H1 (cell line): ENCODE data around the gene SPINK1. TPM values are rescaled to one million over a fixed set of nuclear protein-coding genes. Genes with fewer than 3 reads are reported as not detected.

Source experiments
- CTCF ChIA-PET: fragments of 300-600 bp; sonication (Branson Sonifier 250); formaldehyde crosslinking; loops from one replicate; lab custom pipeline; 2021; ENCODE audit not compliant: partially characterized antibody; lab: Charles Lee
- POLR2A ChIA-PET: fragments of 300-600 bp; sonication (Branson Sonifier 250); formaldehyde crosslinking; loops from one replicate; lab custom pipeline; 2021; ENCODE audit warnings: inconsistent platforms; ENCODE audit not compliant: partially characterized antibody; lab: Charles Lee
- DNase-seq, 2 experiments: peaks; one replicate each; pipeline versions ENCODE4 v3.0.0 to v3.0.0-alpha.2; 2010 to 2022; ENCODE audit warnings: low spot score in 2 of 2, low read depth in 1 of 2, mixed read lengths in 1 of 2
- FAIRE-seq: peaks from 2 replicates; lab custom pipeline; 2011; peaks lifted over from hg19 to GRCh38; lab: Jason Lieb, UNC
- H2AFZ ChIP-seq: 2 replicates; pipeline ENCODE4 v1.8.1; 2012; ENCODE audit warnings: low read length, inconsistent platforms
- H2AK5ac ChIP-seq: 2 replicates; pipeline ENCODE4 v1.6.1; 2013; ENCODE audit warnings: low read depth, low read length
- H2BK120ac ChIP-seq: replicated peaks from 2 replicates; pipeline ENCODE3; 2013; ENCODE audit warnings: low read depth, low read length, inconsistent platforms
- H2BK12ac ChIP-seq: 2 replicates; pipeline ENCODE4 v1.6.1; 2013; ENCODE audit warnings: low read depth, low read length
- H2BK15ac ChIP-seq: 2 replicates; pipeline ENCODE4 v1.6.1; 2013; ENCODE audit warnings: low read length
- H2BK20ac ChIP-seq: 2 replicates; pipeline ENCODE4 v1.6.1; 2013; ENCODE audit warnings: low read length
- H2BK5ac ChIP-seq: 2 replicates; pipeline ENCODE4 v1.6.1; 2013; ENCODE audit warnings: low read depth, low read length
- H3K14ac ChIP-seq: 2 replicates; pipeline ENCODE4 v1.6.1; 2013; ENCODE audit warnings: inconsistent platforms; ENCODE audit not compliant: insufficient read length
- H3K18ac ChIP-seq: 2 replicates; pipeline ENCODE4 v1.6.1; 2013; ENCODE audit warnings: low read length; ENCODE audit errors: extremely low read depth
- H3K23ac ChIP-seq: 2 replicates; pipeline ENCODE4 v1.6.1; 2013; ENCODE audit warnings: inconsistent platforms; ENCODE audit not compliant: insufficient read length
- H3K23me2 ChIP-seq: 2 replicates; pipeline ENCODE4 v1.6.1; 2013; ENCODE audit warnings: low read depth, low read length
- H3K27ac ChIP-seq: 2 replicates; pipeline ENCODE4 v1.6.1; 2011; ENCODE audit warnings: low read depth, low read length, inconsistent platforms
- H3K27me3 ChIP-seq, 4 experiments: replicated peaks in 1 of 4; 1 replicate in 1 of 4; 2 replicates in 3 of 4; pipeline versions ENCODE4 v1.6.1 to v1.8.1; 2011 to 2013; ENCODE audit warnings: low read length in 3 of 4, mild to moderate bottlenecking in 3 of 4, inconsistent platforms in 2 of 4, mixed read lengths in 2 of 4, moderate library complexity in 1 of 4; ENCODE audit not compliant: control insufficient read depth in 3 of 4, insufficient read depth in 3 of 4; ENCODE audit errors: extremely low read depth in 1 of 4
- H3K36me3 ChIP-seq, 4 experiments: 2 replicates each; pipeline versions ENCODE4 v1.6.1 to v1.8.1; 2011 to 2013; ENCODE audit warnings: mild to moderate bottlenecking in 4 of 4, low read length in 3 of 4, moderate library complexity in 2 of 4, control low read depth in 1 of 4, inconsistent platforms in 1 of 4; ENCODE audit not compliant: insufficient read depth in 4 of 4, control insufficient read depth in 2 of 4
- H3K4ac ChIP-seq: replicated peaks from 2 replicates; pipeline ENCODE3; 2013; ENCODE audit warnings: low read length, low read depth, mixed read lengths, inconsistent platforms; ENCODE audit not compliant: insufficient read length
- H3K4me1 ChIP-seq, 4 experiments: replicated peaks in 1 of 4; 1 replicate in 1 of 4; 2 replicates in 3 of 4; pipeline versions ENCODE4 v1.6.1 to v1.8.1; 2011 to 2013; ENCODE audit warnings: low read length in 3 of 4, inconsistent platforms in 2 of 4, mixed read lengths in 1 of 4; ENCODE audit not compliant: insufficient read depth in 4 of 4, control insufficient read depth in 3 of 4
- H3K4me2 ChIP-seq, 2 experiments: 2 replicates each; pipeline versions ENCODE4 v1.6.1 to v1.8.1; 2011 to 2013; ENCODE audit warnings: low read depth in 2 of 2, low read length in 2 of 2, control low read depth in 1 of 2, inconsistent platforms in 1 of 2, mild to moderate bottlenecking in 1 of 2; ENCODE audit not compliant: insufficient read depth in 1 of 2
- H3K4me3 ChIP-seq, 4 experiments: fragments of 200-600, 300-600 bp in 1 of 4; sonication (generic), shearing (Covaris generic), sonication (Bioruptor Twin) in 1 of 4; 2 replicates each; pipeline versions ENCODE4 v1.5.1 to v1.8.1; 2011 to 2016; ENCODE audit warnings: low read length in 4 of 4, low read depth in 3 of 4, control low read depth in 2 of 4, inconsistent platforms in 2 of 4, mild to moderate bottlenecking in 2 of 4, mixed read lengths in 1 of 4, moderate library complexity in 1 of 4; ENCODE audit not compliant: insufficient read depth in 2 of 4; ENCODE audit errors: extremely low read depth in 1 of 4
- H3K56ac ChIP-seq: replicated peaks from 2 replicates; pipeline ENCODE3; 2013; ENCODE audit warnings: low read depth, mild to moderate bottlenecking, mixed read lengths, low read length, inconsistent platforms; ENCODE audit not compliant: insufficient read length
- H3K79me1 ChIP-seq: 2 replicates; pipeline ENCODE4 v1.6.1; 2013; ENCODE audit warnings: low read depth, low read length, control low read depth
- H3K79me2 ChIP-seq, 2 experiments: 2 replicates each; pipeline versions ENCODE4 v1.6.1 to v1.8.1; 2012 to 2013; ENCODE audit warnings: low read length in 2 of 2, mild to moderate bottlenecking in 2 of 2, inconsistent platforms in 1 of 2; ENCODE audit not compliant: insufficient read depth in 2 of 2, control insufficient read depth in 1 of 2
- H3K9ac ChIP-seq, 4 experiments: replicated peaks in 1 of 4; 1 replicate in 1 of 4; 2 replicates in 3 of 4; pipeline versions ENCODE4 v1.6.1 to v1.8.1; 2011 to 2013; ENCODE audit warnings: low read depth in 3 of 4, low read length in 3 of 4, control low read depth in 2 of 4, mild to moderate bottlenecking in 2 of 4, moderate library complexity in 2 of 4, inconsistent platforms in 1 of 4; ENCODE audit errors: extremely low read depth in 1 of 4
- H3K9me3 ChIP-seq, 2 experiments: 2 replicates each; pipeline versions ENCODE4 v1.6.1 to v1.8.1; 2012 to 2013; ENCODE audit warnings: mild to moderate bottlenecking in 2 of 2, moderate library complexity in 2 of 2, control low read depth in 1 of 2, inconsistent platforms in 1 of 2, low read depth in 1 of 2, low read length in 1 of 2, mixed read lengths in 1 of 2; ENCODE audit not compliant: insufficient read depth in 2 of 2
- H4K20me1 ChIP-seq, 2 experiments: replicated peaks in 1 of 2; 2 replicates each; pipeline versions ENCODE3 to v1.8.1; 2011 to 2013; ENCODE audit warnings: inconsistent platforms in 2 of 2, low read length in 2 of 2, mild to moderate bottlenecking in 1 of 2; ENCODE audit not compliant: insufficient read depth in 2 of 2, control insufficient read depth in 1 of 2
- H4K5ac ChIP-seq: 2 replicates; pipeline ENCODE4 v1.6.1; 2013; ENCODE audit warnings: low read length, low read depth, mixed read lengths, inconsistent platforms; ENCODE audit not compliant: insufficient read length
- H4K8ac ChIP-seq: 2 replicates; pipeline ENCODE4 v1.8.0; 2013; ENCODE audit warnings: mild to moderate bottlenecking, moderate library complexity, low read length, inconsistent platforms; ENCODE audit not compliant: insufficient read depth; ENCODE audit errors: extremely low read depth
- H4K91ac ChIP-seq: replicated peaks from 2 replicates; pipeline ENCODE3; 2013; ENCODE audit warnings: low read length, mixed read lengths, inconsistent platforms; ENCODE audit not compliant: insufficient read length
- ATF2 ChIP-seq: IDR thresholded peaks from 2 replicates; pipeline ENCODE4 v1.6.1; 2012; ENCODE audit warnings: low read length, inconsistent platforms
- BRCA1 ChIP-seq: IDR thresholded peaks from 2 replicates; pipeline ENCODE4 v1.6.1; 2012; ENCODE audit warnings: low read depth, low read length, improper control_type of control experiment
- EGR1 ChIP-seq: IDR thresholded peaks from 2 replicates; pipeline ENCODE4 v1.6.1; 2011; ENCODE audit warnings: low read depth, low read length, borderline replicate concordance
- POLR2A ChIP-seq, 2 experiments: IDR thresholded peaks; 1 replicate in 1 of 2; 2 replicates in 1 of 2; pipeline ENCODE4 v1.6.1; 2011; ENCODE audit warnings: low read depth in 2 of 2, low read length in 2 of 2, mild to moderate bottlenecking in 2 of 2; ENCODE audit errors: control extremely low read depth in 1 of 2
- POLR2AphosphoS5 ChIP-seq: IDR thresholded peaks from 2 replicates; pipeline ENCODE4 v1.6.1; 2011; ENCODE audit warnings: low read depth, low read length
- SUZ12 ChIP-seq: fragments of 200-600 bp; sonication (generic); IDR thresholded peaks from 2 replicates; pipeline ENCODE4 v1.6.1; 2012; ENCODE audit warnings: mild to moderate bottlenecking, inconsistent platforms, low read length, moderate library complexity, mixed read lengths
- WGBS, 2 experiments: shearing (Covaris generic) in 1 of 2; methylation state at CpG; one replicate each; pipeline versions ENCODE4 v1.1.6 to v1.1.7; 2013 to 2015; ENCODE audit warnings: low lambda C conversion rate in 2 of 2, mixed read lengths in 2 of 2, inconsistent platforms in 1 of 2, low coverage in 1 of 2, missing lambda C conversion rate in 1 of 2; ENCODE audit not compliant: insufficient replicate concordance in 2 of 2, insufficient coverage in 1 of 2, insufficient read length in 1 of 2; ENCODE audit errors: extremely low coverage in 1 of 2, missing lambda C conversion rate in 1 of 2; 5-methylcytosine and 5-hydroxymethylcytosine counted together
- polyA plus RNA-seq, 7 experiments: library from polyadenylated mRNA; depleted of rRNA in 3 of 7; stranded (reverse) in 5 of 7; unstranded in 2 of 7; fragments of >200 nt in 5 of 7; fragments of 200-250 nt in 2 of 7; gene quantifications; 1 replicate in 5 of 7; 2 replicates in 1 of 7; 4 replicates in 1 of 7; pipeline versions ENCODE4 v1.2.1 to v1.2.3, GENCODE V29; 2011 to 2013; ENCODE audit warnings: missing spikeins in 2 of 7, mixed read lengths in 2 of 7
- total RNA-seq: library from RNA; stranded (reverse); fragmentation: NEBNext Ultra II Directional; extraction: Animal tissue kit (Norgen Biotek cat#: 25700); gene quantifications from 2 replicates; pipeline ENCODE4 v1.2.1, GENCODE V29; 2021

SPINK1 gene
- total and polyA plus RNA-seq, 2 of the 8 experiments (the other 6 are each of a cell fraction or from before 2014, with no cell fraction given): 0.48 to 1.3 TPM

GRCh38 chr5:147859962-147860640, 28.6 kb upstream of the SPINK1 start:
- Histone ChIP-seq H3K56ac (no peak overlapping the region), H3K4me1 (peaks cover 2 to 21% (median 17%) of the 10 kb centered on the region in 4 experiments; a peak in 6 of 7 replicates), H3K23ac (no peak overlapping the region), H3K79me1 (no peaks in the 10 kb centered on the region), H2AFZ (no peak overlapping the region), H2BK20ac (no peak overlapping the region; the same call in 1 of the 2 replicates), H3K18ac (no peak overlapping the region), H3K4me2 (no peak overlapping the region; a peak in 1 of 4 replicates), H3K9ac (no peak overlapping the region), H3K27ac (peak overlapping the region; percentile 11; the same call in 1 of the 2 replicates), H4K8ac (no peak overlapping the region), H3K27me3 (no peaks in the 10 kb centered on the region), H3K79me2 (peaks cover 0 to 21% of the 10 kb centered on the region in 2 experiments; a peak in 2 of 4 replicates), H3K4ac (no peak overlapping the region), H3K14ac (no peak overlapping the region), H3K23me2 (no peaks in the 10 kb centered on the region), H4K20me1 (peaks cover 0 to 1% of the 10 kb centered on the region in 2 experiments), H4K91ac (no peak overlapping the region), H2BK15ac (no peak overlapping the region), H2BK5ac (no peak overlapping the region), H4K5ac (no peak overlapping the region), H2BK12ac (no peak overlapping the region), H2BK120ac (no peak overlapping the region), H2AK5ac (no peak overlapping the region), H3K36me3 (peaks cover 0 to 41% (median 6%) of the 10 kb centered on the region in 4 experiments; a peak in 6 of 8 replicates), H3K9me3 (no peaks in the 10 kb centered on the region), H3K4me3 (no peak overlapping the region)
- POLR2A ChIA-PET: interaction anchor here (0.8 to 26.7 kb wide), 13 partner anchors 7 to 121 kb away, joined by 3 to 730 read pairs (median 7); partner anchors contain the start of gene SCGB3A2
- CTCF ChIA-PET: interaction anchor here (0.6 to 9.2 kb wide), 9 partner anchors 9 to 79 kb away, joined by 3 to 126 read pairs (median 7); partner anchors contain the start of gene SCGB3A2
- WGBS, 2 experiments: 82% methylated on average over 3 of the region's 3 CpGs; no CpG with 5 or more reads in 1 of the 2 experiments
- DNase-seq: no peak
- TF ChIP-seq SUZ12: no peak
- TF ChIP-seq ATF2: 0 out of 2 replicates have a peak, but pooled peaks have one; percentile 46
- no peak for TF ChIP-seq EGR1
- peak; percentile 88 for TF ChIP-seq POLR2AphosphoS5
- no peak for TF ChIP-seq BRCA1
- peak; percentile 59 to 82 for TF ChIP-seq POLR2A (IDR thresholded peaks at IDR 0.05; ENCODE audit: control extremely low read depth in 1 of 2, low read depth in 2 of 2, low read length in 2 of 2)
- peak; percentile 57 for FAIRE-seq
